GM21390 (cell line): ENCODE results near the gene MAML2.

Experiments
- ATAC-seq: cut with Tn5 transposase; IDR thresholded peaks from one replicate; pipeline ENCODE4 v1.9.1; 2021; ENCODE audit not compliant: unreplicated experiment

MAML2 gene

GRCh38 chr11:96339706-96340554 lies 3.1 kb downstream of the MAML2 start:
- no peak for ATAC-seq

GRCh38 chr11:96338910-96339705 lies 3.9 kb downstream of the MAML2 start:
- peak; percentile 43 for ATAC-seq

- peak; percentile 26 for ATAC-seq
Measured at GRCh38 chr11:96337541-96338431, 5.2 kb downstream of the MAML2 start.

- ATAC-seq, result no peak
Measured at GRCh38 chr11:96335388-96335787, 7.6 kb downstream of the MAML2 start.

- no peak for ATAC-seq
Measured at GRCh38 chr11:96334219-96334618, 8.8 kb downstream of the MAML2 start.

- no peak for ATAC-seq
Measured at GRCh38 chr11:96333191-96333719, 9.7 kb downstream of the MAML2 start.

GRCh38 chr11:96332126-96332771 lies 10.7 kb downstream of the MAML2 start:
- no peak for ATAC-seq

- no peak for ATAC-seq
Measured at GRCh38 chr11:96331699-96332116, 11.3 kb downstream of the MAML2 start.

GRCh38 chr11:96330511-96330859 lies 12.5 kb downstream of the MAML2 start:
- ATAC-seq, result no peak

- no peak for ATAC-seq
Measured at GRCh38 chr11:96329855-96330510, 13.0 kb downstream of the MAML2 start.

GRCh38 chr11:96329419-96329818 lies 13.6 kb downstream of the MAML2 start:
- ATAC-seq, result no peak

GRCh38 chr11:96328395-96329010 lies 14.5 kb downstream of the MAML2 start:
- no peak for ATAC-seq

GRCh38 chr11:96326959-96327358 lies 16.0 kb downstream of the MAML2 start:
- no peak for ATAC-seq

- ATAC-seq, result no peak
Measured at GRCh38 chr11:96324912-96325311, 18.1 kb downstream of the MAML2 start.

GRCh38 chr11:96323642-96323985 lies 19.4 kb downstream of the MAML2 start:
- no peak for ATAC-seq

- ATAC-seq, result no peak
Measured at GRCh38 chr11:96322775-96323641, 20.0 kb downstream of the MAML2 start.

GRCh38 chr11:96321091-96321490 lies 21.9 kb downstream of the MAML2 start:
- no peak for ATAC-seq

GRCh38 chr11:96319898-96320656 lies 22.9 kb downstream of the MAML2 start:
- ATAC-seq, result no peak
